GM18499 (cell line): ENCODE measurements around the gene VSIR.

Source experiments
- ATAC-seq: cut with Tn5 transposase; IDR thresholded peaks from one replicate; pipeline ENCODE4 v1.9.1; 2021; ENCODE audit warnings: moderate number of reproducible peaks; ENCODE audit not compliant: insufficient read depth, unreplicated experiment

The VSIR gene

DNA sequence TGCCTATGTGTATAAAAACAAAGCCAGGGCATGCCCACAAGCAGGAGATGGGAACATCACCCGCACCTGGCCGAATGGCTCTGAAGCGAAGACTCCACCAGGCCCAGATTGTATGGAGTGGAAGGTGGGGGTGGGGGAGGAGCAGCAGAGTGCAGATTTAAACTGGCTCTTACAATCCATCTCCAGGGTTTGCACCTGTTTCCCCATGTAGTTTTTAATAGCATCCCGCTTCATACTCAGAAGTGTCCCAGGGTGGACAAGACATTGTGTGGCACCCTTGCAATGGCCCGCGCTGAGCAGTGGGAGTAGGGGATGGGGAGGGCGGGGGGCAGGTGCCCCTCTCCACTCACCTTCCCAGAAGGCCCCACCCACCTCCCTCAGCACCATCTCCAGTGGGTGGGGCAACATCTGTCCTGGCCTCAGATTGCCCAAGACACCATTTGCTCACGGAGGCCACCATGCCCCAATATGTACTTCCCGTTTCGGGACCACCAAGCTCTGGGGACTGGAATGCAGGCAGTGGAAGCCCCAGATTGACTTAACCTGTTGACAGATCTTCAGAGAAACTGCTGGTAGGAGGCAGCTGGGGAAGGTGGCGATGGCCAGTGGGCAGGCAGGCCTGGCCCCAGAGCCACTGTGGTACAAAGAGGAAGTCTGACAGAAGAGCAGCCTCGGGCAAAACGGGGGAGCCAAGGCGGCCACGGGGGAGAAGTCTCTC, 23.0 kb downstream of the VSIR start:
- no peak for ATAC-seq

- ATAC-seq = no peak
Observed at GRCh38 chr10:71749396-71749795, 23.9 kb downstream of the VSIR start.

DNA sequence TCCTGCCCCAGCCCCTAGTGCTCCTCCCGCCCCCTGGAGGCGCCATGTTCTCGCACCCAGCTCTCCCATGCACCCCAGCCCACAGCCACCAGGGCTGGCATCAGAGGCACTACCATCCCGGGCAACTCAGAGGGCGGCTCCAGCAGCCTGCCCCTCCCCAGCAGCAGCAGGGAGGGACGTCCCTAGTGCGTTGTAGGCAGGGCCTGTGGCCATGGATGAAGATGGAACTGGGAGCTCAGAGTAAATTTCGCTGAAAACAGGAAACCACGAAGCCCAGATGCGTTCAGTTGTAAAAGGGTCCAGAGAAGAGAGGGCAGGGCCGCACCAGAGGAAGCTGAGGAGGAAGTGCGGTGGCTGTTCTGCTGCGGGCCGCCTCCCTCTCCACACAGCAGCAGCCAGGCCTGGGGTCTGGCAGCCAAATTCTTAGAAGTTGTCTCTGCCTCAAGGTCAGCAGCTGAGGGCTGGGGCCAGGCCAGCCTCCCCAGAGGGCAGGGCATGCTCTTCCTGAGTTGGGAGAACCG, 24.6 kb downstream of the VSIR start:
- no peak for ATAC-seq

GRCh38 chr10:71747551-71748523, 25.5 kb downstream of the VSIR start:
- ATAC-seq = no peak

- ATAC-seq = no peak
Observed at GRCh38 chr10:71747039-71747531, 26.2 kb downstream of the VSIR start.

DNA sequence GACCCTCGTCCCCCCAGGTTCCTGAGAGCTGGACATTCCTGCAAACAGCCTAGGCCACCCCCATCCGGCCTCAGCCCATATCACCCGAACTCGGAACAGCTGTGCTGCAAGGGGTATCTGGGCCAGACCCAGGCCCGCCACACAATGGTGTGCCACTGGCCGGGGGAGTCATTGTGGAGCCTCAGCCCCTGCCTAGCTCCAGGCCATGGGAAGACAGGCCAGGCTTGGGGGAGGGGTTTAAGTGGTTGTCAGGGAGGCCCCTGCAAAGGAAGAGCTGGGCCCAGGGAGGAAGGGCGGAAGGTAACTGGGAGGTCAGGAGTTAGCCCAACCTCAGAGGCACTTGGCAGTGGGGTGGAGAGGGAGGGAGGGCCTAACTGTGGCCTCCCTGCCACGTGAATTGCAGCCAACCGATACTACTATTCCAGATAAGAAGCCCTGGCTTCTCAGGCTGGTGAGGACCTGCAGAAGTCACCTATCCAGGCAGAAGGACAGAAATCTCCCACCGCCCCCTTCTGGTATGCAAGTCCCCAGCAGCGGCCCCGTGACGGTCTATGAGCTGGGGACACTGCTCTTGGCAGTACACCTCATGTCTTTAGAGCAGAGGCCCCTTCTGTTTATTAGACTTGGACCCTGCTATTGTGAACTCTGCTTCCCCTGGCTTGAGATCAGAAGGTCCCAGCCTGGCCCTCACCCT, 26.8 kb downstream of the VSIR start:
- ATAC-seq = no peak

- ATAC-seq = no peak
Observed at GRCh38 chr10:71745664-71746250, 27.6 kb downstream of the VSIR start.

- ATAC-seq = no peak
Observed at GRCh38 chr10:71744897-71745663, 28.2 kb downstream of the VSIR start.

- no peak for ATAC-seq
Observed at GRCh38 chr10:71743866-71744265, 29.5 kb downstream of the VSIR start.

- no peak for ATAC-seq
Observed at GRCh38 chr10:71743089-71743838, 30.1 kb downstream of the VSIR start.

DNA sequence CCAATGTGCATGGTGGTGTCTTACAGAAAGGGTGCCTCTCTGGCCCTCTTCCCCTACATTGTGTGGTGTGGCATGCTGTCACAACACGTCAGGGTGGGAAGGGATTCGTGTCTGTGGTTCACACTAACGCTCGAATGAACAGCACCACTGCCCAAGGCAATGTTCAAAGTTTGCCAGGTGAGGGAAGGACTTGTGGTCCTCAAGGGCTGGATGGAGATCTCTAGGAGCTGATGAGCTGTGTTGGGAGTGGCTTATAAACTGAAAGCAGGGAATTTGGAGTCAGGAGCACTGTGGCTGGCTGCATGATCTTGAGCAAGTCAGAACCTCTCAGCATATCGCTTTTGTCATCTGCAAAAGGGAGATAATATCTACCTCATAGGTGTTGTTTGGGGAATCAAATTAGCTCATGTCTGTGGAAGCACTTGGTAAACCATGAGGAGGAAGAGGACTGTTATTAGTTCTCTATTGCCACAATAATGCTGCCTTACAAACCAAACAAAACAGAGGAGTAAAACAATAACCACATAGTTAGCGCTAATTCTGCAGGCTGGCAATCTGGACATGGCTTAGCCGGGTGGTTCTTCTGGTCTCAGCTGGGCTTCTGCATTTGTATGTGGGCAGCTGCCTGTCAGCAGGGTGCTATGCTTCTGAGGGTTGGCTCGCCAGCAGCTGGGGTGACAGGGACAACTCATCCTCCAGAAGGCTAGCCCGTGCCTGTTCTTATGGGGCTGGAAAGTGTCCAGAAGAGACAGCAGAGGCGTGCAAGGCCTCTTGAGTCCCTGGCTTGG, 30.8 kb downstream of the VSIR start:
- ATAC-seq = no peak

- ATAC-seq = no peak
Observed at GRCh38 chr10:71741671-71742070, 31.6 kb downstream of the VSIR start.

DNA sequence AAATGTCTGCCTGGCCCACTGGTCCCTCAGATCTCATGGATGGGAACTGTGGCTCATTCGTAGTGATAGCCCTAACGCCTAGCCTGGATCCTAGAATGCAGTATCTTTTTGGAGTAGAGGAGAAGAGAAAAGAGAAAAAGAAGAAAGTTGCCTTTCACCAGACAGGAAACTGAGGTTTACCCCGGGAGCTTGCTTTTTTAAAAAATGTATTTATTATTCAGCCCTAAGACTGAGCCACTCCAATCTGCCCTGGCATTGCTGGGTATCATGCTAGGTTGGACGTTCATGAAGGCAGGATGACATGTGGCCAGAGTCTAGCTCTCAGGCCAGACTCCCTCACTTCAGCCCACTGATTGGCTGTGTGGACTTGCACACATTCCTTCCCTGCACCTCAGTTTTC, 32.3 kb downstream of the VSIR start:
- no peak for ATAC-seq

DNA sequence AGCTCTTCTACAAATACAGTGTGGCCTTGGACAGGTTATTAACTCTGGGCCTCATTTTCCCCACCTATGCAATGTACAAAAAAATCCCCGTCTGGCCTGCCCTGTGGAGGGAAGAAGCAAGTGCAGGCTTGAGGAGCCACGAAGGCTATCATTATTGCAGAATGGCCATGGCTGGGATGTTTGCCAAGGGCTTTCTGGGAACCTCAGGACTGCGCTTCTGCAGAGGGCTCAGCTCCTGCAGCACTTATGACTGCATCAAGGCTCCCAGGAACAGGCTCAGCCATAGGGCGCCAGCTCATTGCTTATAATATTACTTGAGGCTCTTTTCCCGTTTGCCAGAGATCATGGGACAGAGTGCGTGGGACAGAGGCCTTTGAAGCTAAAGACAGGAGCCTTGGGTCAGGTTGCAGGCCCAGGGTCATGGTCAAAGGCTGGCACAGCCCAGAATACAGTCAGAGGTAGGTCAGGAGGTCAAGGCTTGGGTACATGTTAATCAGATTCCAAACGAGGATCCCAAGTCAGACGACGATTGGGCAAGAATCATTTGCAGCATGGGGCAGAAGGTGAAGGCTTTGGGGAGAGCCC, 33.2 kb downstream of the VSIR start:
- ATAC-seq = no peak

DNA sequence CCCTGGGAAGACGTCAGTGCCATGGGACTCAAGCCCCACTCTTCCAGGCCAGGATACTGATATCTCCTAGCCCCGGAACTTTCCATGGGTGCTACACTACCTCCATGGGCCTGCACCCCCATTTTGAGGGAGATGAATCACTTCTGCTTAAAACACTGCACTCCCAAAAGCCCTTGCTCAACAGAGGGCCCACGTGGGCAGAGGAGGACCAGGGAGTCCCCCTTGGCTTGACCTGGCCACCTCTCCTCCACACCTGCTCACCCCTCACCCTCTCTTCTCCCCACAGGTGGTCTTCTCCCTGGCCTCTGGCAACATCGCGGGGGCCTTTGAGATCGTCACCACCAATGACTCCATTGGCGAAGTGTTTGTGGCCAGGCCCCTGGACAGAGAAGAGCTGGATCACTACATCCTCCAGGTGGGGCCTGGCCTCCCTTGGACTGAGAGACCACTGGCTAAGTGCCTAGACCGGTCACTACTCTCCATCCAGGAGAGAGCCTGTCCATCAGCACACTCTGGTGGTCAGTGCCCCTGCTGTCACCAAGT, 33.9 kb downstream of the VSIR start:
- ATAC-seq = no peak

DNA sequence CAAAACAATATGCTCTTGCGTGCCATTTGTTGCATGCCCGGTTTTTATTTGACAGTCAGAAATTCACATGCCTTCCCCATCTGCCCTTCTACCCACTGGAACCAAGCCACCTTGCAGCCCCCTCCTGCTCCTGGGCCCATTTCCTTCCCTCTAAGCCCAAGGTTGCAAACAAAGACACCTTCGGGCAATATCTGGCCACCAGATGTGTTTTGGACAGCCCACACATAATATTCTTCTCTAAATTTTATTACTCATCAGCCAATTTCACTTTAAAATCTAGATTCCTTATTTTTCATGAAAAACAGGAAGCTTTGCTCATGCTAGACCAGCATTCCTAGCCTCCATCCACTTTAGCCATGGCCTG, 35.5 kb downstream of the VSIR start:
- no peak for ATAC-seq
